Breast epithelium (tissue), 3 donors: ENCODE results near the gene ZC2HC1B.
"Not testable (repeated sequence)": the region's sequence is repeated elsewhere in the genome, so short reads cannot be mapped to it uniquely, and the experiment has no call there.

ENCODE experiments used
- CTCF ChIP-seq, 3 donors: fragments of 450-650 bp; IDR thresholded peaks; one replicate each; pipeline ENCODE4 v1.5.1; 2016 to 2017; ENCODE audit warnings: antibody characterized with exemption in 3 of 3, mild to moderate bottlenecking in 3 of 3, moderate library complexity in 3 of 3
- POLR2A ChIP-seq: fragments of 450-650 bp; IDR thresholded peaks from one replicate; pipeline ENCODE4 v1.6.1; 2016; ENCODE audit warnings: antibody characterized with exemption, mild to moderate bottlenecking, moderate library complexity
- POLR2AphosphoS5 ChIP-seq, 3 donors: sonication (generic); formaldehyde crosslinking; IDR thresholded peaks; one replicate each; pipeline ENCODE4 v1.6.1; 2017; ENCODE audit warnings: antibody characterized with exemption in 3 of 3

DNA sequence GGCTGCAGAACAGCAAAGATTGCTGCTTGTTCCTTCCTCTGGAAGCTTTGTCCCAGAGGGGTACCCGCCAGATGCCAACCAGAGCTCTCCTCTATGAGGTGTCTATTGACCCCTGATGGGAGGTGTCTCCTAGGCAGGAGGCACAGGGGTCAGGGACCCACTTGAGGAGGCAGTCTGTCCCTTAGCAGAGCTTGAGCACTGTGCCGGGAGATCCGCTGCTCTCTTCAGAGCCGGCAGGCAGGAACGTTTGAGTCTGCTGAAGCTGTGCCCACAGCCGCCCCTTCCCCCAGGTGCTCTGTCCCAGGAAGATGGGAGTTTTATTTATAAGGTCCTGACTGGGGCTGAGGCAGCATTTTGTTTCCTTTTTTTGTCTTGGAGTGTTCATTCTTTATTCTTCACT is 7.5 kb upstream of the ZC2HC1B start:
- not testable (repeated sequence) for TF ChIP-seq CTCF (IDR thresholded peaks at IDR 0.05); POLR2AphosphoS5 (IDR thresholded peaks at IDR 0.05); POLR2A
